ENCODE data around the gene BICRAL. TPM values are rescaled to one million over a fixed set of nuclear protein-coding genes. Genes with fewer than 3 reads are reported as not detected.

BICRAL gene
- total RNA-seq, 1 donor from 2014 or later = 19.2 TPM

GRCh38 chr6:42911171-42912021, 129.5 kb downstream of the BICRAL start:
- intact Hi-C loops (cut with DNase I) = no loop called here
- Histone ChIP-seq H3K4me1 (peaks cover 7% of the 10 kb centered on the region), H3K36me3 (no peaks in the 10 kb centered on the region), H3K27me3 (no peaks in the 10 kb centered on the region), H3K27ac (no peak overlapping the region), H3K9me3 (no peaks in the 10 kb centered on the region), H3K4me3 (peak overlapping the region; percentile 23 to 33)
- TF ChIP-seq POLR2AphosphoS5 (IDR thresholded peaks at IDR 0.05; ENCODE audit: insufficient read depth in 1 of 2, low read depth in 1 of 2) (no peak), CTCF (IDR thresholded peaks at IDR 0.05) (no peak), POLR2A (IDR thresholded peaks at IDR 0.05) (no peak)
- no peak for DNase-seq (ENCODE audit: extremely low spot score in 2 of 2)

- Histone ChIP-seq H3K36me3 (no peaks in the 10 kb centered on the region), H3K27me3 (no peaks in the 10 kb centered on the region), H3K27ac (no peak overlapping the region), H3K4me3 (no peak overlapping the region), H3K9me3 (no peaks in the 10 kb centered on the region), H3K4me1 (peaks cover 7% of the 10 kb centered on the region)
- no peak for TF ChIP-seq POLR2AphosphoS5 (IDR thresholded peaks at IDR 0.05; ENCODE audit: insufficient read depth in 1 of 2, low read depth in 1 of 2)
- intact Hi-C loops (cut with DNase I) = no loop called here
- DNase-seq (ENCODE audit: extremely low spot score in 2 of 2) = no peak
These were observed 132.7 kb downstream of the BICRAL start for GRCh38 chr6:42914546-42914945.

- Histone ChIP-seq H3K9me3 (no peaks in the 10 kb centered on the region), H3K27ac (no peak within 1 kb of the TSS), H3K4me1 (peaks cover 7% of the 10 kb centered on the region), H3K36me3 (no peaks in the 10 kb centered on the region), H3K27me3 (no peaks in the 10 kb centered on the region), H3K4me3 (no peak within 1 kb of the TSS)
- no peak for DNase-seq (ENCODE audit: extremely low spot score in 2 of 2)
- TF ChIP-seq POLR2AphosphoS5 (IDR thresholded peaks at IDR 0.05; ENCODE audit: insufficient read depth in 1 of 2, low read depth in 1 of 2) = no peak
- no peak for TF ChIP-seq CTCF (IDR thresholded peaks at IDR 0.05)
- no peak for TF ChIP-seq POLR2A (IDR thresholded peaks at IDR 0.05)
- intact Hi-C loops (cut with DNase I) = no loop called here
These were observed 133.9 kb downstream of the BICRAL start, which contains the start of gene PTCRA for GRCh38 chr6:42915732-42916131. TSS of gene PTCRA (plus strand) at chr6:42916053. CDS start at chr6:42916070, 17 bp downstream.

- Histone ChIP-seq H3K36me3 (no peaks in the 10 kb centered on the region), H3K27me3 (no peaks in the 10 kb centered on the region), H3K4me1 (peaks cover 6% of the 10 kb centered on the region), H3K9me3 (no peaks in the 10 kb centered on the region), H3K27ac (no peak overlapping the region), H3K4me3 (no peak overlapping the region)
- TF ChIP-seq POLR2AphosphoS5 (IDR thresholded peaks at IDR 0.05; ENCODE audit: insufficient read depth in 1 of 2, low read depth in 1 of 2) (no peak), CTCF (IDR thresholded peaks at IDR 0.05) (no peak), POLR2A (IDR thresholded peaks at IDR 0.05) (no peak)
- DNase-seq (ENCODE audit: extremely low spot score in 2 of 2) = no peak
- intact Hi-C loops (cut with DNase I) = no loop called here
These were observed 134.4 kb downstream of the BICRAL start for GRCh38 chr6:42916288-42916687.

Other genes with a start within 250 kb of the BICRAL start
- 23.6 TPM for gene UBR2, start 218.0 kb upstream of the BICRAL start, total RNA-seq
- not detected for gene PRPH2, start 59.5 kb upstream of the BICRAL start, total RNA-seq
- gene TBCC, start 35.9 kb upstream of the BICRAL start, total RNA-seq = 16.7 TPM
- 55.7 TPM for gene RPL7L1, start 97.6 kb downstream of the BICRAL start, total RNA-seq
- gene PTCRA, start 134.0 kb downstream of the BICRAL start, total RNA-seq = not detected
- 30.2 TPM for gene CNPY3, start 147.4 kb downstream of the BICRAL start, total RNA-seq
- gene GNMT, start 178.7 kb downstream of the BICRAL start, total RNA-seq = 1.5 TPM
- gene PEX6, start 197.1 kb downstream of the BICRAL start, total RNA-seq = 19.6 TPM
- gene PPP2R5D, start 202.5 kb downstream of the BICRAL start, total RNA-seq = 26.3 TPM
- gene MEA1, start 231.9 kb downstream of the BICRAL start, total RNA-seq = 40.3 TPM
- 52.1 TPM for gene KLHDC3, start 232.2 kb downstream of the BICRAL start, total RNA-seq
- gene RRP36, start 239.6 kb downstream of the BICRAL start, total RNA-seq = 36.6 TPM

All from vagina (tissue), 2 donors.